Embryonic facial prominence (tissue), 1 donor: ENCODE results near the gene RBFOX1.

Source experiments
- DNase-seq: peaks from one replicate; pipeline ENCODE4 v3.0.0-alpha.2; 2016; ENCODE audit errors: extremely low spot score

The RBFOX1 gene

DNA sequence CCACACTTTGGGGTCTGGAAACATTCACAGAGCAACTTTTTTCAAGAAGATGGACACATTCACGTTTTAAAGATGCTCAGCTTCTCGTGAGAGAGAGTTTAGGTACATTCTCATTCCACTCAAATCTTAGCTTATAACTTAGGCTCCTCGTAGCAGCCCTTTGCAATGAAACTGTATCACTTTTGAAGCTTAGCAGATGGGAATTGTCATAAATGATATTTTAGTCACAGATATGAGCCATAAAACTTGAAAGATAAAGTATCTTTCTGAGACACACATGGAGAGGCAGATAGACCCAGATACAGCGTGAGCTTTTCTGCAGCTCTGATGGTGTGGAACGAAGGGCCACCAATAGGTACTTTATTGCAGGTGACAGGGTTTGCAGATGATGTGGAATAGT is 41.1 kb downstream of the RBFOX1 start:
- DNase-seq, result no peak

GRCh38 chr16:7374614-7375174 is 42.0 kb downstream of the RBFOX1 start:
- DNase-seq, result no peak

DNA sequence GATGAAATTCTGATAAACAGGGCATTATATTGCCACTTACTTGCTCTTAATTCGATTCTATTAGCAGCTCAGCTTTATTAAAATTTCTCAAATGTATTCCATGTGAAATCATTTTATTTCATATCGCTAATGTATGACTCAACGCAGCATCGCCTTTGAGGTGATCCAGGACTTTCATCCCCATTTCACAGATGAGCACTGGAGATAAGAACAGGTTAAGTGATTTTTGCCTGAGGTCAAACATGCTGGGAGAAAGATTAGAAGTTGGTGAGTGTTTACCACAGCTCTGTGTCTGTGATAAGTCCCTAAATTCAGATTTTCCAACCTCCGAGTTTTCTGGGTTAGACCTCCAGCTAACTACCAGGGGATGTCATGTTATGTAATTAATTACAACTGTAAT is 43.6 kb downstream of the RBFOX1 start:
- no peak for DNase-seq

DNA sequence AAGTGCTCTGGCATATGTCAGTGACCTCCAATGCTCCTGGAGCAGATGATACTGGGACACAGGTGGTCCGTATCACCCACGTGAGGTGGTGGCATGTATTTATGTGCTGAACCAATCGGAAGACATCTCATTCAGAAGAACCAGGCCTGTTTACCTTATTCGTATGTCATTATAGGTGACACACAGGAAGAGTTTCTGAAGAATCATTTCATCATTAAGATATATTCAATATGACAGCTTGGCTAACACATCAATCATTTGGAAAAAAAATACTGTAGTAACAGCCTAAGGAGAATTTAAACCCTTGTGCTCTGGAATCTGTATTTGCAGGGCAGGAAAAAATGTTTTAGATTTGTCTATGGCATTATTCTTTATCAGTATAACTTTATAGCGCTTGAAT is 44.6 kb downstream of the RBFOX1 start:
- no peak for DNase-seq

- DNase-seq, result no peak
Observed at GRCh38 chr16:7378024-7378695, 45.5 kb downstream of the RBFOX1 start.

GRCh38 chr16:7380441-7380840 is 47.8 kb downstream of the RBFOX1 start:
- no peak for DNase-seq

GRCh38 chr16:7380911-7381310 is 48.3 kb downstream of the RBFOX1 start:
- DNase-seq, result no peak

DNA sequence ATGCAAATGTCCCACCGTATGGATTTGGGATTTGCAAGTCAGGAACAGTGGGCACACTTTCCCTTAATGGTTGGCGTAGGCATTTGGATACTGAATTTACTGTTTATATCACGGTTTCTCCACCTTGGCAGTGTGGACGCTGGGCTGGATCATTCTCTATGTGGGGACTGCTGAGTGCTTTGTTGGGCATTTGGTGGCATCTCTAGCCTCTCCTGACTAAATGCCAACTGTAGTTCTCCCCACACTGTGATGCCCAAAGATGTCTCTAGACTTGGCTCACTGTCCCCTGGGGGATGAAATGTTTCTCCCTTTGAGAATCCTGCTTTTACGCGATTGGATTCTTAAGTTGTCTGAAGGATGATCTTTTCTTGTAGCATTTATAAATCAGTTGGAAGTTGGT is 49.0 kb downstream of the RBFOX1 start:
- no peak for DNase-seq

- DNase-seq, result no peak
Observed at GRCh38 chr16:7382521-7382920, 49.9 kb downstream of the RBFOX1 start.

- no peak for DNase-seq
Observed at GRCh38 chr16:7390974-7391373, 58.3 kb downstream of the RBFOX1 start.

DNA sequence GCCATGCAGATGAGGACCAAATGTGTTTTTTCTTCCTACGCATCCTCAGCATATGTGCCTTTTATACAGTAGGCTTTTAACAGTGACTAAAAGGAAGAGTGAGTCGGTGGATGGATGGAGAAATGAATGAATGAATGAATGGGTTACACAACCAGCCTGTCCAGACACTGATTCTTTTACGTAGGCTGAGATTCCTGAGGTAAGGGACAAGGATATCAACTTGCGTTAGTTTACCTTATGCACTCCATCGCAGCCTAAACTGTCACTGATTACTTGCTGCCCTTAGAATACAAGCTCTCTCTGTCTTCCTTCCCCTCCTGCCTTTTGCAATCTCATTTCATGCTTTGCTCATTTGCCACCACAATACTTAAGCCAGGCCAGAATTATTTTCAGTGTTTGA is 59.0 kb downstream of the RBFOX1 start:
- no peak for DNase-seq

DNA sequence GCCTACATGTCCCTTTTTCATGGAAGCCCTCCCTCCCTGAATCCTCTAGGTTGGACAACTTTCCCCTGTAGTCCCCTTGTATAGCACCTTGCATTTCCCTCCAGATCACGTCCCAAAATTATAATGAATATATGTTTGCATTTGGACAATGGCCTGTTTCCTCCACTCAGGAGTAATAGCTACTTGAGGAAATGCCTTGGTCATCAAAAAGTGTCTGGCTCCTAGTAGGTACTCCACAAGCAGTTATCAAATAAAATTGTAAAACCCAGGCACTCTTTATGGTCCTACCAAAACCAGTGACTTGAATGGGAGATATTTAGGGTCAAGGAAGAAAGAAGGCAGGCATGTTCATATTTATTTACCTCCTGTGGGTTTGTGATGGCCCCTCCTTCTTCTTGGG is 59.6 kb downstream of the RBFOX1 start:
- DNase-seq, result no peak

DNA sequence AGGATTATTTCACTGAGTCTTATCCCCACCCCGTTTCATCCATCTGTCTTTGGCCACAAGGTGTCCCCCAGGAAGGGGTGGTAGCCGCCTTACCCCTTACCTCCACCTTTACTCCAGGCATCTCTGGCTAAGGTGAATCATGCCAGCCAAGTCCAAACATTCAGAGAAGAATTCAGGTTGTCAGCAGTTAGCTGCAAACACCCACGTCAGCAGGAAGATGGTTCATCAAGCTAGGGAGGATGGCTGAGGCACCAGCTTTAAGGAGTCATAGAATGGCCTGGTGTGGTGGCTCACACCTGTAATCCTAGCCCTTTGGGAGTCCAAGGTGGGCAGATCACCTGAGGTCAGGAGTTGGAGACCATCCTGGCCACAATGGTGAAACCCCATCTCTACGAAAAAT is 61.0 kb downstream of the RBFOX1 start:
- DNase-seq, result no peak

DNA sequence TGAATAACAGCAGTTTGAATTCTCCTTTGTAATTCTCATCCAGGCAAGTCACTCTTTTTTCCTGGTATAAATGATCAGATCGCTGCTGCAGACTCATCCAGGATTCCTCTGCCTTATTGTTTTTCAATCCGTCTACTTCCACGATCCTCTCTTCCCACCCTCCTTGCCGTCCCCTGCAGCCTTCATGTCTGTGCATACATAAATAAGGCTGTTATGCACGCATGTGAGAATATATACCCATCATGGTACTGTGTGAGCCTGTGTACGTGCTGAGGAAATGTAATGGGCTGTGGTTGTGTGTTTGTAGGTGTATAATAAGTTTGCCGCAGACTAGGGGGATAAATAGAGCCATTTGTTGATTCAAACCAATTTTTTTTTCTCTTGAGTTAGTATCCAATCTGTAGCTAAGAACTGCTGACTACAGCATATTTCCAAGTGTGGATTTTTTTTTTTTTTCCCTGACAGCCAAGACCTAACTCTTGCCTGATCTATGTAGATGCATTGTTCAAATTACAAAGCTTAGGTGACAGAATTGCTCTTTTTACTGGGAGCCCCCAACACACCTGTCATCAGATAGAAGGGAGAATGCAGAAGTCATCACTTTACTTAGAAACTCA is 62.2 kb downstream of the RBFOX1 start:
- DNase-seq, result no peak

GRCh38 chr16:7397901-7398300 is 65.3 kb downstream of the RBFOX1 start:
- no peak for DNase-seq

GRCh38 chr16:7398536-7398935 is 65.9 kb downstream of the RBFOX1 start:
- no peak for DNase-seq

DNA sequence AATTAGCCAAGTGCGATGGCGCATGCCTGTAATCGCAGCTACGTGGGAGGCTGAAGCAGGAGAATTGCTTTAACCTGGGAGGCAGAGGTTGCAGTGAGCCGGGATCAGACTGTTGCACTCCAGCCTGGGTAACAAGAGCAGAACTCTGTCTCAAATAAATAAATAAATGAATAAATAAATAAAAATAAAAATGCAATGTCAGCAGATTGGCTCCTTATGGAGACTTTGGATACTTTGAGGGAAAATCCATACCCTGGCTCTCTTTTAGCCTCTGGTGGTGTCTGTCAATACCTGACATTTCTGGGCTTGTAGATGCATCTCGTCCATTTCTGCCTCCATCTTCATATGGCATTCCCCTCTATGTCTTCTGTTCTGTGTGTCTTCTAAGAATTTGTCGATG is 66.7 kb downstream of the RBFOX1 start:
- DNase-seq, result no peak

DNA sequence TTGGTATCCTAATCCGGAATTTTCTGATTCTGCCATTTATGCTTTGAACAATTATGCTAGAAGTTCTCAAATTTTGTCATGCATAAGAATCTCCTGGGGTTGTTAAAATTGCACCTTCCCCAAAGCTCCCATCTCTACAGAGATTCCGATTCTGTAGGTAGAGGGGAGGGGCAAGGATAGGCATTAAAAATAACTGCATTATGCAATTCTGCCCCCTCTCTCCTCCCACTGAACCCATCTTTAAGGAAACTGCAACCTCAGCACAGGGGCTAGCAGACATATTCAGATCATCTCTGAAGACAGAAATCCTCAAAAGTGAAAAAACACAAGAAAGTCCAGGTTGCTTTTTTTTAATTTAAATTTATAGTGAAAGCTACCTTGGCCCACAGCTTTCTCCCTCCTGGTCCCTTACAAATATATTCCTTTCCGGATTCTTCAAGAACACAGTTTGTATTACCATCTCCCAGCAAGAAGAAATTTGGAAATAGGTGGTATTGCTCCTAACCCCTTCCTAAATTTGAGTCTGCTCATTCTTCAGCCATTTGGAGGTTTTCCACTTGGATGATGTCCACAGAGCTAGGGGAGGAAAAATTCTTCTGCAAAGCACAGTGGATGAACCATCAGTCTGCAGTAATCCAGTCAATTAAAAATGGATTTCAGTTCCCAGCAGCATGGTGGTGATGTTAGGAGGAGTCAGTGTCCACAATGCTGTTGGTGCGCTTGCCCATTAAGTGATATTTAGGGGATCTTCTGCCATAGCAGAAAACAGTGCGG is 67.7 kb downstream of the RBFOX1 start:
- no peak for DNase-seq

GRCh38 chr16:7404217-7404616 is 71.6 kb downstream of the RBFOX1 start:
- no peak for DNase-seq

DNA sequence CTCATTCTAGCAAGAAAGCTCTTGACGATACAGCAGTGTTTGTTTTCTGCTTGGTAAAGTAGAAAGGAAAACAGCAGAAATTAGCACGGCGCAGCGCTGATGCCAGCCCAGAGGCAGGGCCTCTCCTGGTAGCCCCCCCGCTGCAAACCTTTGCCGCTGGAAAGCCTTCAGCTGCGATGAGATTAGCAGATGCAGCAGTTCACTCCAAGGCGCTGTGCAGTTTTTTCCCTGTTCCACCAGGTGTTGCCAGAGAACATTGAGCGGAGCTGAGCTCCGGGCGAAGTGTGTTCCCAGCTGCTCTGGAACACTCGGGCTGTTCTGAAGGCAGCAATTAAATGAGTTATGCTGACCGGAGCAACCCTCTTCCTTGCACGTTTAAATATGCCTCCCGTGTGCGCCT is 72.5 kb downstream of the RBFOX1 start:
- peak; percentile 12 for DNase-seq

- no peak for DNase-seq
Observed at GRCh38 chr16:7408700-7409365, 76.2 kb downstream of the RBFOX1 start.

GRCh38 chr16:7419441-7419840 is 86.8 kb downstream of the RBFOX1 start:
- DNase-seq, result no peak
